Measurements from ENCODE around the gene RLN3.
"Not testable (repeated sequence)": the region's sequence is repeated elsewhere in the genome, so short reads cannot be mapped to it uniquely, and the experiment has no call there.

The RLN3 gene

GRCh38 chr19:13995878-13996765, 31.8 kb upstream of the RLN3 start:
- no peak for DNase-seq

GRCh38 chr19:13996928-13997630, 30.9 kb upstream of the RLN3 start:
- no peak for DNase-seq

GRCh38 chr19:13997631-13997962, 30.4 kb upstream of the RLN3 start:
- no peak for DNase-seq

GRCh38 chr19:13998426-13998825, 29.5 kb upstream of the RLN3 start:
- DNase-seq: no peak

- DNase-seq: no peak
These were observed 28.9 kb upstream of the RLN3 start for GRCh38 chr19:13999085-13999484.

GRCh38 chr19:14000691-14001375, 27.1 kb upstream of the RLN3 start:
- no peak for DNase-seq

GRCh38 chr19:14002571-14003250, 25.2 kb upstream of the RLN3 start:
- DNase-seq: no peak

GRCh38 chr19:14003251-14004055, 24.5 kb upstream of the RLN3 start:
- no peak for DNase-seq

GRCh38 chr19:14004619-14005348, 23.2 kb upstream of the RLN3 start:
- DNase-seq: no peak

- peak; percentile 93 for DNase-seq
These were observed 22.4 kb upstream of the RLN3 start for GRCh38 chr19:14005349-14006084.

- peak; percentile 100 for DNase-seq
These were observed 21.7 kb upstream of the RLN3 start, which contains the start of gene RFX1 for GRCh38 chr19:14006085-14006765. RFX1 (minus strand) TSS chr19:14006320; CDS start chr19:13993843, 12,477 bp downstream.

- DNase-seq: no peak
These were observed 21.0 kb upstream of the RLN3 start for GRCh38 chr19:14006766-14007562.

- DNase-seq: no peak
These were observed 15.5 kb upstream of the RLN3 start for GRCh38 chr19:14012378-14012915.

GRCh38 chr19:14015524-14016035, 12.4 kb upstream of the RLN3 start:
- no peak for DNase-seq

- no peak for DNase-seq
These were observed 8.8 kb upstream of the RLN3 start for GRCh38 chr19:14019100-14019499.

- DNase-seq: not testable (repeated sequence)
These were observed 8.2 kb upstream of the RLN3 start for GRCh38 chr19:14019739-14020138.

- no peak for DNase-seq
These were observed 6.5 kb upstream of the RLN3 start for GRCh38 chr19:14021474-14021873.

GRCh38 chr19:14022469-14022868, 5.5 kb upstream of the RLN3 start:
- DNase-seq: no peak

Data from activated CD4-positive, alpha-beta T cell treated with anti-CD3 and anti-CD28 coated beads for 48 hours (primary cell).